Upper lobe of left lung (tissue), 4 donors: Measurements from ENCODE around the gene ETNPPL.

Experiments
- CTCF ChIP-seq, 6 experiments: fragments of 450-650 bp in 4 of 6; fragments of 200-600 bp in 2 of 6; sonication (generic) in 2 of 6; IDR thresholded peaks; one replicate each; pipeline ENCODE4 v1.5.1; 2016 to 2019; ENCODE audit warnings: antibody characterized with exemption in 6 of 6
- EP300 ChIP-seq, 4 donors: sonication (generic); formaldehyde crosslinking; IDR thresholded peaks; one replicate each; pipeline ENCODE4 v1.5.1; 2017; ENCODE audit warnings: antibody characterized with exemption in 4 of 4, control low read depth in 2 of 4
- POLR2A ChIP-seq, 4 donors: fragments of 450-650 bp; IDR thresholded peaks; one replicate each; pipeline ENCODE4 v1.5.1; 2016 to 2017; ENCODE audit warnings: antibody characterized with exemption in 4 of 4, mild to moderate bottlenecking in 2 of 4
- POLR2AphosphoS5 ChIP-seq, 2 donors: sonication (generic); formaldehyde crosslinking; IDR thresholded peaks; one replicate each; pipeline ENCODE4 v1.5.1; 2017; ENCODE audit warnings: antibody characterized with exemption in 2 of 2

- TF ChIP-seq POLR2A (IDR thresholded peaks at IDR 0.05) (no peak), POLR2AphosphoS5 (IDR thresholded peaks at IDR 0.05) (no peak), CTCF (IDR thresholded peaks at IDR 0.05) (no peak), EP300 (IDR thresholded peaks at IDR 0.05) (no peak)
These were observed 69.0 kb downstream of the ETNPPL start for GRCh38 chr4:108693819-108694218.
